GM21737 (cell line): ENCODE data around the gene SH3GLB2.

Experiments
- ATAC-seq: cut with Tn5 transposase; IDR thresholded peaks from one replicate; pipeline ENCODE4 v1.9.1; 2021; ENCODE audit warnings: mild to moderate bottlenecking, moderate library complexity; ENCODE audit not compliant: unreplicated experiment

SH3GLB2 gene

GRCh38 chr9:129023036-129023907 is 4.9 kb downstream of the SH3GLB2 start:
- no peak for ATAC-seq

- ATAC-seq, result no peak
Measured at GRCh38 chr9:129022037-129022436, 6.1 kb downstream of the SH3GLB2 start.

GRCh38 chr9:129021091-129021490 is 7.0 kb downstream of the SH3GLB2 start:
- ATAC-seq, result peak; percentile 63

- no peak for ATAC-seq
Measured at GRCh38 chr9:129014608-129015007, 13.5 kb downstream of the SH3GLB2 start.

GRCh38 chr9:129014124-129014523 is 14.0 kb downstream of the SH3GLB2 start:
- no peak for ATAC-seq

GRCh38 chr9:129013674-129014073 is 14.5 kb downstream of the SH3GLB2 start:
- ATAC-seq, result no peak

- ATAC-seq, result no peak
Measured at GRCh38 chr9:129012893-129013448, 15.2 kb downstream of the SH3GLB2 start.

- no peak for ATAC-seq
Measured at GRCh38 chr9:129012343-129012742, 15.8 kb downstream of the SH3GLB2 start.

GRCh38 chr9:129011761-129012181 is 16.4 kb downstream of the SH3GLB2 start:
- no peak for ATAC-seq

GRCh38 chr9:129011170-129011569 is 17.0 kb downstream of the SH3GLB2 start:
- no peak for ATAC-seq

- no peak for ATAC-seq
Measured at GRCh38 chr9:129010267-129010975, 17.7 kb downstream of the SH3GLB2 start.

- ATAC-seq, result no peak
Measured at GRCh38 chr9:129009584-129010141, 18.5 kb downstream of the SH3GLB2 start.

- no peak for ATAC-seq
Measured at GRCh38 chr9:129008986-129009583, 19.0 kb downstream of the SH3GLB2 start.

- no peak for ATAC-seq
Measured at GRCh38 chr9:129008469-129008965, 19.6 kb downstream of the SH3GLB2 start.

- no peak for ATAC-seq
Measured at GRCh38 chr9:129007766-129008468, 20.2 kb downstream of the SH3GLB2 start.

- no peak for ATAC-seq
Measured at GRCh38 chr9:129007035-129007765, 20.9 kb downstream of the SH3GLB2 start.

GRCh38 chr9:129006328-129007034 is 21.6 kb downstream of the SH3GLB2 start:
- no peak for ATAC-seq

- ATAC-seq, result no peak
Measured at GRCh38 chr9:129005336-129005997, 22.7 kb downstream of the SH3GLB2 start.
